ENCODE results near the gene EEF1AKMT2. TPM values are rescaled to one million over a fixed set of nuclear protein-coding genes. Genes with fewer than 3 reads are reported as not detected.

Gene EEF1AKMT2
- total RNA-seq, 1 experiment from 2014 or later, result 32.2 TPM

GRCh38 chr10:124728071-124728829 is 63.4 kb downstream of the EEF1AKMT2 start:
- H3K27ac ChIP-seq (ENCODE audit: low read depth, low read length, poor library complexity, severe bottlenecking), result no peak overlapping the region
- H3K4me1 ChIP-seq (ENCODE audit: insufficient read depth, low read length, poor library complexity, severe bottlenecking), result no peaks in the 10 kb centered on the region
- TF ChIP-seq EZH2 (IDR thresholded peaks at IDR 0.05; ENCODE audit: borderline replicate concordance, low read depth, low read length, poor library complexity, severe bottlenecking), result no peak
- TF ChIP-seq CTCF (conservative IDR thresholded peaks at IDR 0.05; ENCODE audit: low read depth, low read length), result no peak
- intact Hi-C loops (cut with micrococcal nuclease; ENCODE audit: unreplicated experiment), result no loop called here
- H3K9me3 ChIP-seq (ENCODE audit: low read depth, low read length, poor library complexity, severe bottlenecking), result no peaks in the 10 kb centered on the region
- CTCF ChIA-PET, result no interaction called here
- POLR2A ChIA-PET (ENCODE audit: low non-redundant PET), result no interaction called here
- BruUV-seq (replicated peaks), result no TSS peak
- no peak overlapping the region for H3K4me3 ChIP-seq (ENCODE audit: low read depth, low read length, poor library complexity, severe bottlenecking)
- H3K36me3 ChIP-seq (ENCODE audit: insufficient read depth, low read length, poor library complexity, severe bottlenecking), result no peaks in the 10 kb centered on the region
- no peaks in the 10 kb centered on the region for H3K27me3 ChIP-seq (replicated peaks; ENCODE audit: insufficient read depth, low read depth, low read length, poor library complexity)
- no peak for DNase-seq (ENCODE audit: low spot score)

- Histone ChIP-seq H3K27ac (ENCODE audit: low read depth, low read length, poor library complexity, severe bottlenecking) (no peak overlapping the region), H3K27me3 (replicated peaks; ENCODE audit: insufficient read depth, low read depth, low read length, poor library complexity) (no peaks in the 10 kb centered on the region), H3K4me3 (ENCODE audit: low read depth, low read length, poor library complexity, severe bottlenecking) (no peak overlapping the region), H3K4me1 (ENCODE audit: insufficient read depth, low read length, poor library complexity, severe bottlenecking) (no peaks in the 10 kb centered on the region), H3K9me3 (ENCODE audit: low read depth, low read length, poor library complexity, severe bottlenecking) (no peaks in the 10 kb centered on the region), H3K36me3 (ENCODE audit: insufficient read depth, low read length, poor library complexity, severe bottlenecking) (no peaks in the 10 kb centered on the region)
- intact Hi-C loops (cut with micrococcal nuclease; ENCODE audit: unreplicated experiment), result no loop called here
- ChIA-PET POLR2A (ENCODE audit: low non-redundant PET) (no interaction called here), CTCF (no interaction called here)
- TF ChIP-seq EZH2 (IDR thresholded peaks at IDR 0.05; ENCODE audit: borderline replicate concordance, low read depth, low read length, poor library complexity, severe bottlenecking), result no peak
- TF ChIP-seq CTCF (conservative IDR thresholded peaks at IDR 0.05; ENCODE audit: low read depth, low read length), result no peak
- DNase-seq (ENCODE audit: low spot score), result no peak
- BruUV-seq (replicated peaks), result no TSS peak
These were observed 64.2 kb downstream of the EEF1AKMT2 start for GRCh38 chr10:124727361-124727960.

GRCh38 chr10:124725791-124726190 is 65.9 kb downstream of the EEF1AKMT2 start:
- TF ChIP-seq EZH2 (IDR thresholded peaks at IDR 0.05; ENCODE audit: borderline replicate concordance, low read depth, low read length, poor library complexity, severe bottlenecking) (no peak), CTCF (conservative IDR thresholded peaks at IDR 0.05; ENCODE audit: low read depth, low read length) (no peak)
- no peak overlapping the region for H3K27ac ChIP-seq (ENCODE audit: low read depth, low read length, poor library complexity, severe bottlenecking)
- no peaks in the 10 kb centered on the region for H3K27me3 ChIP-seq (replicated peaks; ENCODE audit: insufficient read depth, low read depth, low read length, poor library complexity)
- no peak for DNase-seq (ENCODE audit: low spot score)
- POLR2A ChIA-PET (ENCODE audit: low non-redundant PET), result no interaction called here
- no peaks in the 10 kb centered on the region for H3K4me1 ChIP-seq (ENCODE audit: insufficient read depth, low read length, poor library complexity, severe bottlenecking)
- intact Hi-C loops (cut with micrococcal nuclease; ENCODE audit: unreplicated experiment), result no loop called here
- no peaks in the 10 kb centered on the region for H3K36me3 ChIP-seq (ENCODE audit: insufficient read depth, low read length, poor library complexity, severe bottlenecking)
- H3K4me3 ChIP-seq (ENCODE audit: low read depth, low read length, poor library complexity, severe bottlenecking), result no peak overlapping the region
- H3K9me3 ChIP-seq (ENCODE audit: low read depth, low read length, poor library complexity, severe bottlenecking), result no peaks in the 10 kb centered on the region
- no TSS peak for BruUV-seq (replicated peaks)
- CTCF ChIA-PET, result no interaction called here
